GM19099 (cell line): ENCODE measurements around the gene HOXA1.
A peak's percentile ranks its signal among the peaks of the same experiment; 100 is the strongest.

Experiments used
- POLR2A ChIP-seq: IDR thresholded peaks from 3 replicates; pipeline ENCODE4 v1.6.1; 2011; ENCODE audit warnings: low read depth; ENCODE audit not compliant: insufficient read length; ENCODE audit errors: extremely low read depth

Gene HOXA1

DNA sequence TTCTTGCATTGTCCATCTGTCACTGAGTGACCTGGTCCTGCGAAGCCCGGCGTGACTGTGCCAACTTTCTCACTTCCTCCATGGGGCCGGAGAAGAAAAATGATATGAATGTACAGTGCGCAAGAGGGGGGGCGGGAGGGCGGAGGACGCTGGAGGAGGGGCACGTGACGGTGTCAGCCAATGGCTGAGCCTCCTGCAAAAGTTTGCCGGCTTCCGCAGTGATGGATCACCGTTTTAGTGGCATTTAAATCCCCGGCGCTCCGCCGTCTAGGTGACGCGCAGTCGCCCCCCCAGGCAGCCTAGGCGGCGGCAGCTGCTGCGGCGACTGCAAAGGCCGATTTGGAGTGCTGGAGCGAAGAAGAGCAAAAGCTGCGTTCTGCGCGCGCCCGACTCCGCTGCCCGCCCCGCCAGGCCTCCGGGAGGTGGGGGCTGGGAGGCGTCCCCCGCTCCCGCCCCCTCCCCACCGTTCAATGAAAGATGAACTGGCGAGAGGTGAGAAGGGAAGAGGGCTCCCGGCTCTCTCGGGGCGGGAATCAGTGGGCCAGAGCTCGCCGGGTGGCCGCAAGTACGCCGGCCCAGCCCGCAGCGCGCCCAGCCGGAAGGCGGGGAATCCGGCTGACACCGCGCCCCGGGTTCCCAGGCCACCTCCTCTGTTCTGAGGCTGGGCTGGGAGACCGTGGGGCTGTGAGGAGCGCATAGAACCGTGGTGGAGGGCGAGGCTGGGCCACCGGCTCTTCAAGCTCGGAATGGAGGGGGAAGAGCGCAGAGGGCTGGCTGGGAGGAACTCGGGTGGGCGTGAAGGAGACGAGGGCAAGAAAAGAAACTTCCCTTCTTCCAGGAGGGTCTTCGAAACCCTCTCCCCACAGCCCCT is at the start of gene HOXA1:
TSS of gene HOXA1 (minus strand) at position 104 of the 871 bp plus-strand sequence. CDS start at position 16, 88 bp downstream.
- TF ChIP-seq POLR2A = peak; percentile 44

DNA sequence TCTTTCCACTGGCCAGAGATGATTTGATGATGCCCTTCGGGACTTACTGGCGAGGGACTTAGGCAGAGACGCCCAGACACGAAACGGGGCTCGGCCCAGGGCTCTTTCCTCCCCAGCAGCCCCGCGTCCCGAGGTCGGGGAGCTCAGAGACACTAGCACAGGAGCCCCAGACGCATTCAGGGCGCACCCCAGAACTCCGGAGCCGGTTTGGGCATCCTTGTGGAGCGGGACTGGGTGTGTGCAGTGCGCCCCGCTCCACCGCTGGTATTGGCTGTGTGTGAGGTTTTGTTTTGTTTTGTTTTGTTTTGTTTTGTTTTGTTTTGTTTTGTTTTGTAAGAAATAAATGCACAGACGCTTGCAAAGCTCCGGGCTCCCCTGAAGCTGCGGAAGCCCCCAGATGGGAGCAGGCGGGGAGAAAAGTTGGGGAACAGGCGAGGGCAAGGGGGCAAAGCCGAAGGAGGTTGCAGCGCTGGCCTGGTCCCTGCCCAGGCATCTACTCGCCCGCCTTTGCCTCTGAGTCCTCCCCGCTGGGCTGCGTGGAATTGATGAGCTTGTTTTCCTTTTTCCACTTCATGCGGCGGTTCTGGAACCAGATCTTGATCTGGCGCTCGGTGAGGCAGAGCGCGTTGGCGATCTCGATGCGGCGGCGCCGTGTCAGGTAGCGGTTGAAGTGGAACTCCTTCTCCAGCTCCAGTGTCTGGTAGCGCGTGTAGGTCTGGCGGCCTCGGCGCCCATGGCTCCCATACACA is 49.5 kb upstream of the HOXA1 start:
- TF ChIP-seq POLR2A = no peak

DNA sequence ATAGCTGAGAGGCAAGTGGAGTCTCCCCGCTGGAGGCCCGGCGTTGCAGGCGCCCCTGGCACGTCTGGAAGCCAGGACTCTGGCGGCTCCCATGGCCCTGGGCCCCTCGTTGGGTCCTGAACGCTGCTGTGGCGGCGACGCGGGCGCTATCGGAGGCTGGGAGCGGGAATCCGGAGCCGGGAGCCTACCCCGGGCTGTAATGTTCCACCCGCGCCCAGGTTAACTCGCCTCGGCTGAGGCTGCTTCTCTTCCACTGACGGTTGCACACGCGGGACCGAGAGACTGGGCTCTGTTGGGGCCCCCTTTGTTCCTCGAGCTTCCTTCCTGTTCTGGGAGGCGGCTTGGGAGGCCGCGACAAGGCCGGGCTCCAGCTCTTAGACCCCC is 49.0 kb upstream of the HOXA1 start:
- TF ChIP-seq POLR2A = no peak

DNA sequence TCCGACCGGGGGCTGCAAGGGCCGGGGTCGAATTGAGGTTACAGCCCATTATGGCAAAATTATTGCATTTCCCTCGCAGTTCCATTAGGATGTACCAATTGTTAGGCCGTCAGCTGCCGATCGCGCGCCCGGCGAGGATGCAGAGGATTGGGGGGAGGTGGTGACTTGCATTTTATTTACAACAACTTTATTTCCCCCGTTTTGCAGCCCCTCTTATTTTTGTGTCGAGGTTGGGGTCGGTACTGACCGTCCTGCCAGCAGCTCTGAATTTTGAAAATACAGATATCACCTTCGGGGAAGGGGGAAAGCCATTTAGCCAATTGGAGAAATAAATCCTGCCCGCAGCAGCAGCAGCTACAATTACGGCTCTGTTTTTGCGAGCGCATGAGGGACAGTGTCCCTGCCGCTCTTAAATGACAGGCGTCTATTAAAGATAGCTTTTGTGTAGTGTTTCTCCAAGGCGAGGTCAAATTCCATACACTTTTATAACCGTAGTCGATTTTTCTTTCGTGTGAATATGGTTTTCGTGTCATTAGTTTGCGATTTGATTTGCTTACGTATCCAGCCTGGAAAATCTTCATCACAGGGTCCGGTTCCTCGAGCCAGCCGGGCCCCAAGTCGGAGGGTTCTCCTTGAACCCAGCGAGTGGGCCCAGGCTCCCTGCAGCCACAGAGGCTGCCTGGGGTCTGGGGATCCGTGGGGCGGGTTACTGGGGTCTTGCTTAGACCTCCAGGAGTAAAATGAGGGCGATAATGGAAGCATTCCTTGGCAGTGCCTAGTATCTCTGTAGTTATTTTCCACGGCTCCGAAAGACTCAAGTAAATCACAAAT is 48.4 kb upstream of the HOXA1 start:
- TF ChIP-seq POLR2A = no peak

DNA sequence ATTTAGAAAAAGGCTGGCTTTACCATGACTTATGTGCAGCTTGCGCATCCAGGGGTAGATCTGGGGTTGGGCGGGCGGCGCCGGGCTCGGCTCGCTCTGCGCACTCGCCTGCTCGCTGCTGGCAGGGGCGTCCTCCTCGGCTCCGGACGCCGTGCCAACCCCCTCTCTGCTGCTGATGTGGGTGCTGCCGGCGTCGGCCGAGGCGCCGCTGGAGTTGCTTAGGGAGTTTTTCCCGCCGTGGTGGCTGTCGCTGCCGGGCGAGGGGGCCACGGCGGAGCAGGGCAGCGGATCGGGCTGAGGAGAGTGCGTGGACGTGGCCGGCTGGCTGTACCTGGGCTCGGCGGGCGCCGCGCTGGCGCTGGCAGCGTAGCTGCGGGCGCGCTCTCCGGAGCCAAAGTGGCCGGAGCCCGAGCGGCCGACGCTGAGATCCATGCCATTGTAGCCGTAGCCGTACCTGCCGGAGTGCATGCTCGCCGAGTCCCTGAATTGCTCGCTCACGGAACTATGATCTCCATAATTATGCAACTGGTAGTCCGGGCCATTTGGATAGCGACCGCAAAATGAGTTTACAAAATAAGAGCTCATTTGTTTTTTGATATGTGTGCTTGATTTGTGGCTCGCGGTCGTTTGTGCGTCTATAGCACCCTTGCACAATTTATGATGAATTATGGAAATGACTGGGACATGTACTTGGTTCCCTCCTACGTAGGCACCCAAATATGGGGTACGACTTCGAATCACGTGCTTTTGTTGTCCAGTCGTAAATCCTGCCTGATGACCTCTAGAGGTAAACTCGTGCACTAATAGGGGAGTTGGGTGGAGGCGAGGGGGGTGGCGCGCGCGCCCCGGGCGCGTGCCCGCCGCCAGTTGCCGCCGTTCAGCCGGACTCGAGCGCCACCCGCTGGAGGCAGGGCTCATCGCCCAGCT is 47.5 kb upstream of the HOXA1 start, which contains the start of gene HOXA5:
TSS of gene HOXA5 (minus strand) at position 659 of the 927 bp plus-strand sequence. CDS start at position 585, 74 bp downstream.
- no peak for TF ChIP-seq POLR2A

DNA sequence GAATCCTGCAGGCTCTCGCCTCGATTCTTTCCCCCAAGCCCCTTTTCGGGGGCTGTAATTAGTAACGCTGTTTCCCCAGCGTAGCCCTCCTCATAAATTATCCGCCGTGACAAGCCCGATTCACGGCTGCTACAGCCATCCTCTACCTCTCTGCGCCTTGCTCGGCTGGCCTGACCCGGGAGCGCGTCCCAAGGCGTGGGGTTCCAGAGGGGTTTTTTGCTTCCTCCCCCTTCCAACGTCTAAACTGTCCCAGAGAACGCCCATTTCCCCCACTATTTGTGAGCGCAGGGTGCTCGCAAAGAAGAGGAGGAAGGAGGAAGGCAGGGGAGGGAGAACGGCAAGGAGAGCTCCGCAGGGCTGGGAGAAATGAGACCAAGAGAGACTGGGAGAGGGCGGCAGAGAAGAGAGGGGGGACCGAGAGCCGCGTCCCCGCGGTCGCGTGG is 46.8 kb upstream of the HOXA1 start:
- TF ChIP-seq POLR2A = no peak

DNA sequence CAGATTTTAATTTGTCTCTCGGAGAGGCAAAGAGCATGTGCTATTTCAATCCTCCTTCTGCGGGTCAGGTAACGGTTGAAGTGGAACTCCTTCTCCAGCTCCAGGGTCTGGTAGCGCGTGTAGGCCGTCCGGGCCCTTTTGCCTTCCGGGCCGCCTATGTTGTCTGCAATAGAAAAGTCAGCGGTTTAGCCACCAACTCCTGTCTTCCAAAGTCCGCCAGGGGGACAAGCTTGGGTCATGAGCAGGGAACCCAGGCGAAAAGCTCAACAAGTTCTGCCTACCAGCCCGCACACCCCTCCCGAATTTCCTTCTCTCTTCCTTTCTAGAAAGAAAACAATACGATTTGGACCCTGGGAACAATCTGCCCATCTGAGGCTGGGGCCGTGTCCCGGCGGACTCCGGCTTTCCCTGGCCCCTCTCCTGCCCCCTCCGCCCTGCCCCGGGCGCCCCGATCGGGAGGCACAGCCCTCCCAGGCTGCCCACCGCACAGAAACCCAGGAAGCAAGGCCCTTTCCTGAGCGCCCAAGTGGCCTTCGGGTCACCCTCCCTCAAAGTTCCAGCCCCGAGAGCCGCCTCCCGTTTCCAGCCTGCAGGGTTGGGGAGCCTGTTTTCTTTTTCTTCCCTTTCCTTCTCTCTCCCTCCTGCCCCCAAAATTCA is 46.3 kb upstream of the HOXA1 start:
- no peak for TF ChIP-seq POLR2A

DNA sequence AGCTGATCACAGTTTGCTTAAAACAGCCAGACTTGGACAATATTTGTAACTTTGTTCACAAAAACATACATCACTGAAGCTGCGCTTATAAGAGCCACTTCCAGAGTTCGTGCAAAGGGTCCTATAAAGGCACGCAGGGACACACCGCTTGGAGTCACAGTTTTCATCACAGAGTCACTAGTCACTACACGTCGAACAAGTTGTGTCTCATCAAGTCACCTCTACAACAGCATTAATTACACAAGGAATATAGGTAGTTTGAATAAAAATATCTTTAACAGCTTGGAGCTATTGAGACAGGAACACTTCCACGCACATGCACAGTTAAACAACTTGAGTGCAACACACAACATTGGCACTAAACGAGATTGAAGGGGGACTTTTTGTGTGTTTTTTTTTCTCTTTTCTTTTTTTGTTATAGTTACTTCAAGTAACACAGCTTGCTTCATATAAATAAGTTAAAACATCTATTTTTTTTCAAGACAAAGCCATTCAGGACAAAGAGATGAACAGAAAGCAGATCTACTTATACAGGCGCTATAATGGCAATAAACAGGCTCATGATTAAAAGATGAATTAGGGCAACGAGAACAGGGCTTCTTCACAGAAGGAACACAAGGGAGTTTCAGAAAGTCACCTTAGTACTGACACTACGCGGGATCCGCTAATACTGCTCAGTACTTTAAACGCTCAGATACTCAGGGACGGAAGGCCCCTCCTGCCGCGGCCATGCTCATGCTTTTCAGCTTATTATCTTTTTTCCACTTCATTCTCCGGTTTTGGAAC is 45.5 kb upstream of the HOXA1 start:
- TF ChIP-seq POLR2A = no peak

DNA sequence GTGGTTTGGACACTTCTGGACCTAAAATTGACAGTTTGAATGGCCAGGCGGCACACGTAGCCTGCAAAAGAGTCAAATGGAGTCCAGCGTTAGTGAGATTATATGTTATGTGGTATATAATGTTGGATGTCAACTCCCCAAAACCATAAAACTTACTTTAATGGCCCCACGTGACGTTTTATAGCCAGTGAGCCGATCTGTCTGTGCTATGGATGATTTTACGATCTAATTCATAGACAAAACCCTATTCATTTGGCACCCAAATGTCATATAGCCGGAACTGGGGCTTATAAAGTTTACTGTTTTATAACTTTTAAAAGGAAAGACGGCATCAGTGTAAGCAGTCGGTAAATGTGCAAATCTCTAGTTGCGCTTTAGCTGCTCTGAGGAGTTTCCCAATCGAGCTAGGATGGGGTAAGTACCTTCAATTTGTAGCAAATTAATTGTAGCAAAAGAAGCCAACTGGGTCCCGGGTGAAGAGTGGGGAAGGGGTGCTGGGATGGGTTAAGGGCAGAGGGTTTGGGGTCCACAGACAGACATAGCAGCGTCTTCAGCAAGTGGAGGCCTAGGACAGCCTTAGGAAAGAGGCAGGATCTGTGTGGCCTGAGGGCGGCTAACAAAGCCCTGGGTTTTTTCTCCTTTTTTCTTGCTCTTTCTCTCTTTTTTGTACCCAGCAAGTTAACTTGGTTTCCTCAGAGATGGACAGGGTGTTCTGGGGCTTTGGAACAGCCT is 44.5 kb upstream of the HOXA1 start:
- TF ChIP-seq POLR2A = no peak

DNA sequence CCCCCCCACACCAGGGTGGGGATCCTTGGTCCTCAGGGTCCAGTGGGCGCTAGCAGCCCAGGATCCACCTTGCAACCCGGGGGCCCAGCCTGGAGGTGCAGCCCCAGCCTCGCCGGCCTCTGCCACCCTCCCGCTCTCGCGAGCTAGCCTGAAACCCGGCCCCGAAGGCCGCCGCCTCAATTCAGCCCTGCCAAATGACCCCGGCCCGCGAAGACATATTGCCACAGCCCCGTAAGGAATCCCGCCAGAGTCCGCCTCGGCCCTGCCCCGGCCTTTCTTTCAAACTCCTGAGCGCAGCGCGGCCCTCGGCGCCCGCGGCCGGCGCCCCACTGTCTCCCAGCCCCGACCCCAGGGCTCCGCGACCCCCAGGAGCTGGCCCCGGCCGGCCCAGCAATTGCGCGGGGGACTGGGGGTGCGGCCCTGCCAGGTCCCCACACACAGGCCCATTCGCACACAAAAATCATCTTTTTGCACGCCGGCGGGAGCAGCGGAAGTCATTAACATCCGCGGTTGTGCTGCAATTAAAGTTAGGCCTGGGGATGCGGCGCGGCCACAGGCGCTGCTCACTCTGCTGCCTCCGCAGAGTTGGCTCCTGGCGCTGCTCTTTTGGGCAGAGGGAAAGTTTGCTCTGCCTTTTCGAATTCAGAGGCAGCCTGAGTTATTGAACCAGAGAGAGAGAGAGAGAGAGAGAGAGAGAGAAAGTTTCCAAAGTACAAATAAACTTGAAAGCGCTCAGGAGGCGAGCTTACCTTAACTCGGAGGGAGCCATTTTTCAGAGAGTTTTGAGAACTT is 43.7 kb upstream of the HOXA1 start:
- no peak for TF ChIP-seq POLR2A

DNA sequence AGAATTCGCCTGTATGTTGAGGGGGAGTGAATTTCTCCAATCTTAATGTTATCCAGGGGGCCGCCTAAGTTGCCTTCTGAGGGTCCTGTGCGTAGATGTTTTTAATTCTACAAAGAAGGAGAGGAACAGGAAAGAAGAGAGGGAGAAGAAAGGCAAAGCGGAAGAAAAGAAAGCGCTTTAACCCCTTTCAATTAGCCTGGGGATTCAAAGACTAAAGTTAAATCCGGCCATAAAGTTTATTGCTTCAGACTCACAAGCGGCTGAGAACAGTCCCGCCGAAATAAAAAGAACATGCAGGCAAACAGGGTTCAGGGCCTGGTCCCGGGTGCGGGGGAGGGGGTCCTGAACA is 43.2 kb upstream of the HOXA1 start:
- no peak for TF ChIP-seq POLR2A

DNA sequence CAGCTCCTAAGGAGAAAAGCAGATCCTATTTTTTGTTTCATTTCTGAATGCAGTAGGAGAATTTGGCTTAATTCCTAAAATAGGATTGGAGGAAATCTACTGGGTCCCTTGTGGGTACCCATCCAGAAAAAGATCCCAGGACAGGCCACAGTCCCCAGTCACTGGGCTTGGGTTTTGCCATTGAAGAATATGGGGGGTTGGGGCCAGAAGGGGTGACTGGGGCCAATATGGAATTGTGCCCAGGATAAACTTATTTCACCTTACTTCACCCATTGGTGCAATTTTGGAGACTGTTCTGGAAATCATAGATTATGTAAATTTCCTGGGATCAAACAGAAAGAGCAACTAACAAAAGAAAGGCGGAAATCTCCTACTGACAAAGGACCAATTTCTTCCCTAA is 42.7 kb upstream of the HOXA1 start:
- no peak for TF ChIP-seq POLR2A
